Measurements from ENCODE around the gene PRSS33. TPM values are rescaled to one million over a fixed set of nuclear protein-coding genes. Genes with fewer than 3 reads are reported as not detected.

PRSS33 gene
- total RNA-seq, 1 donor from 2014 or later: not detected

- no peak overlapping the region for H3K4me3 ChIP-seq (ENCODE audit: low read depth, low read length)
- no peak for DNase-seq (ENCODE audit: low read depth)
- TF ChIP-seq, protein P1, sequence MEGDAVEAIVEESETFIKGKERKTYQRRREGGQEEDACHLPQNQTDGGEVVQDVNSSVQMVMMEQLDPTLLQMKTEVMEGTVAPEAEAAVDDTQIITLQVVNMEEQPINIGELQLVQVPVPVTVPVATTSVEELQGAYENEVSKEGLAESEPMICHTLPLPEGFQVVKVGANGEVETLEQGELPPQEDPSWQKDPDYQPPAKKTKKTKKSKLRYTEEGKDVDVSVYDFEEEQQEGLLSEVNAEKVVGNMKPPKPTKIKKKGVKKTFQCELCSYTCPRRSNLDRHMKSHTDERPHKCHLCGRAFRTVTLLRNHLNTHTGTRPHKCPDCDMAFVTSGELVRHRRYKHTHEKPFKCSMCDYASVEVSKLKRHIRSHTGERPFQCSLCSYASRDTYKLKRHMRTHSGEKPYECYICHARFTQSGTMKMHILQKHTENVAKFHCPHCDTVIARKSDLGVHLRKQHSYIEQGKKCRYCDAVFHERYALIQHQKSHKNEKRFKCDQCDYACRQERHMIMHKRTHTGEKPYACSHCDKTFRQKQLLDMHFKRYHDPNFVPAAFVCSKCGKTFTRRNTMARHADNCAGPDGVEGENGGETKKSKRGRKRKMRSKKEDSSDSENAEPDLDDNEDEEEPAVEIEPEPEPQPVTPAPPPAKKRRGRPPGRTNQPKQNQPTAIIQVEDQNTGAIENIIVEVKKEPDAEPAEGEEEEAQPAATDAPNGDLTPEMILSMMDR (conservative IDR thresholded peaks at IDR 0.05; ENCODE audit: low read depth, low read length): no peak
These were observed 23.3 kb upstream of the PRSS33 start for GRCh38 chr16:2810651-2811050.

- TF ChIP-seq, protein P1 (conservative IDR thresholded peaks at IDR 0.05; ENCODE audit: low read depth, low read length): no peak
- DNase-seq (ENCODE audit: low read depth): no peak
- H3K4me3 ChIP-seq (ENCODE audit: low read depth, low read length): no peak overlapping the region
These were observed 21.9 kb upstream of the PRSS33 start for GRCh38 chr16:2809149-2809760.

DNA sequence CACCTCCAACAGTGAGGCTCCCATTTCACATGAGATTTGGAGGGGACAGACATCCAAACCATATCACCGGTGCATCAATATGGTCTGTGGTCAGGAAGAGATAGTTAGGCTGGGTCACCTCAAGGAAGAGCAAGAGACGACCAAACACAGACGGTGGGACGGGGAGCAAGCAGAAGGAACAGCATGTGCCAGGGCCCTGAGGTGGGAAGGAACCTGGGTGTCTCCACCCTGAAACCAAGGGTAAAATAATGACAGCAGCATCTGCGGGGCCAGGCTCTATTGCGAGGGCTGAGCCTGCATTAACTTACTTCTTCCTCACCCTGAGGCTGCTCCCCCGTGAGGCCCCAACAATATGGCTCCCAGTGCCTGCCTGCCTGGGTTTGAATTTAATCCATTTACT, 20.8 kb upstream of the PRSS33 start:
- TF ChIP-seq, protein P1 (conservative IDR thresholded peaks at IDR 0.05; ENCODE audit: low read depth, low read length): no peak
- no peak overlapping the region for H3K4me3 ChIP-seq (ENCODE audit: low read depth, low read length)
- DNase-seq (ENCODE audit: low read depth): no peak

GRCh38 chr16:2806286-2806685, 18.9 kb upstream of the PRSS33 start:
- TF ChIP-seq, protein P1 (conservative IDR thresholded peaks at IDR 0.05; ENCODE audit: low read depth, low read length): no peak
- H3K4me3 ChIP-seq (ENCODE audit: low read depth, low read length): no peak overlapping the region
- no peak for DNase-seq (ENCODE audit: low read depth)

GRCh38 chr16:2804728-2805127, 17.4 kb upstream of the PRSS33 start:
- TF ChIP-seq, protein P1 (conservative IDR thresholded peaks at IDR 0.05; ENCODE audit: low read depth, low read length): no peak
- no peak overlapping the region for H3K4me3 ChIP-seq (ENCODE audit: low read depth, low read length)
- no peak for DNase-seq (ENCODE audit: low read depth)

DNA sequence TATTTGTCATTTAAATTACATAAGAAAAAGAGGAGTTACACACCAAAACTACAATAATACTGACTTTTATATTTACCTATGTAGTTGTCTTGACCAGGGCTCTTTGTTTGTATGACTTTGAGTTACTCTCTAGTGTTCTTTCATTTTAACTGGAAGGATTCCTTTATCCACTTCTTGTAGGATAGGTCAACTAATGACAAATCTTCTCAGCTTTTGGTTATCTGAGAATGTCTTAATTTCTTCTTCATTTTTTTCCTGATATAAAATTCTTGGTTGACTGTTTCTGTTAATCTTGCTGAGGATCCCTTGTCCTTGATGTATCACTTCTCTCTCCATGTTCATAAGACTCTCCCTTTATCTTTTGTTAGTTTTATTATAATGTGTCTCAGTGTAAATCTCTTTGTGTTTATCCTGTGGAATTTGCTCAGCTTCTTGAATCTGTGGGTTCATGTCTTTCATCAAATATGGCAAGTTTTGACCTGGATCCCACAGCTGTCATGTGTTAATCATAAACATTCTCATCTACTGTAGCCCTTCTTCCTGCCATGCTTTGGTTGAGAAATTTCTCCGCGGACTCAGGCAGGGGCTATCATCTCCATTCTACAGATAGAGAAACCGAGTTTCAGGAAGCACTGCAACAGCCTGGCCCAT, 16.3 kb upstream of the PRSS33 start:
- TF ChIP-seq, protein P1 (conservative IDR thresholded peaks at IDR 0.05; ENCODE audit: low read depth, low read length): no peak
- no peak for DNase-seq (ENCODE audit: low read depth)
- no peak overlapping the region for H3K4me3 ChIP-seq (ENCODE audit: low read depth, low read length)

- no peak for DNase-seq (ENCODE audit: low read depth)
- no peak overlapping the region for H3K4me3 ChIP-seq (ENCODE audit: low read depth, low read length)
- TF ChIP-seq, protein P1 (conservative IDR thresholded peaks at IDR 0.05; ENCODE audit: low read depth, low read length): no peak
These were observed 12.5 kb upstream of the PRSS33 start for GRCh38 chr16:2799859-2800226.
